HUES6 (cell line): ENCODE results near the gene SPRYD3.

Experiments
- H3K27ac ChIP-seq: 2 replicates; pipeline ENCODE4 v1.7.0; 2013; ENCODE audit warnings: low read depth, mild to moderate bottlenecking, low read length, inconsistent platforms
- H3K27me3 ChIP-seq: 2 replicates; pipeline ENCODE4 v1.6.1; 2013; ENCODE audit warnings: low read length; ENCODE audit not compliant: control insufficient read depth, insufficient read depth
- H3K36me3 ChIP-seq: 2 replicates; pipeline ENCODE4 v1.6.1; 2013; ENCODE audit warnings: low read length; ENCODE audit not compliant: control insufficient read depth, insufficient read depth
- H3K4me1 ChIP-seq: 2 replicates; pipeline ENCODE4 v1.6.1; 2013; ENCODE audit warnings: low read length; ENCODE audit not compliant: control insufficient read depth, insufficient read depth
- H3K4me3 ChIP-seq: 2 replicates; pipeline ENCODE4 v1.5.1; 2013; ENCODE audit warnings: low read depth, low read length
- H3K9ac ChIP-seq: one replicate; pipeline ENCODE4 v1.6.1; 2013; ENCODE audit warnings: mild to moderate bottlenecking, low read length
- H3K9me3 ChIP-seq: 2 replicates; pipeline ENCODE4 v1.6.1; 2013; ENCODE audit warnings: low read depth, low read length; ENCODE audit not compliant: control insufficient read depth, insufficient read depth

The SPRYD3 gene

GRCh38 chr12:53052419-53053217 lies 26.6 kb downstream of the SPRYD3 start:
- no peak overlapping the region for H3K4me3 ChIP-seq

GRCh38 chr12:53051881-53052412 lies 27.2 kb downstream of the SPRYD3 start:
- Histone ChIP-seq H3K4me3 (no peak overlapping the region), H3K36me3 (peaks cover 7% of the 10 kb centered on the region; the same call in 1 of the 2 replicates), H3K27me3 (no peaks in the 10 kb centered on the region), H3K4me1 (peaks cover 54% of the 10 kb centered on the region), H3K27ac (no peak overlapping the region), H3K9ac (no peak overlapping the region), H3K9me3 (no peaks in the 10 kb centered on the region)

More at GRCh38 chr12:53052419-53053217, 26.6 kb downstream of the SPRYD3 start:
- Histone ChIP-seq H3K27me3 (no peaks in the 10 kb centered on the region), H3K4me1 (peaks cover 53% of the 10 kb centered on the region), H3K36me3 (peaks cover 7% of the 10 kb centered on the region; the same call in 1 of the 2 replicates), H3K27ac (no peak overlapping the region), H3K9me3 (no peaks in the 10 kb centered on the region), H3K9ac (no peak overlapping the region)

GRCh38 chr12:53051058-53051880 lies 27.9 kb downstream of the SPRYD3 start:
- H3K4me3 ChIP-seq = no peak overlapping the region; the same call in 1 of the 2 replicates
- peaks cover 7% of the 10 kb centered on the region; the same call in 1 of the 2 replicates for H3K36me3 ChIP-seq
- H3K9ac ChIP-seq = no peak overlapping the region
- H3K27ac ChIP-seq = no peak overlapping the region
- H3K9me3 ChIP-seq = no peaks in the 10 kb centered on the region
- no peaks in the 10 kb centered on the region for H3K27me3 ChIP-seq
- H3K4me1 ChIP-seq = peaks cover 54% of the 10 kb centered on the region

GRCh38 chr12:53050426-53051057 lies 28.6 kb downstream of the SPRYD3 start:
- peaks cover 7% of the 10 kb centered on the region; the same call in 1 of the 2 replicates for H3K36me3 ChIP-seq
- peaks cover 61% of the 10 kb centered on the region for H3K4me1 ChIP-seq
- H3K4me3 ChIP-seq = peak overlapping the region; percentile 50
- no peaks in the 10 kb centered on the region for H3K9me3 ChIP-seq
- peaks cover 5% of the 10 kb centered on the region; the same call in 1 of the 2 replicates for H3K27me3 ChIP-seq
- H3K27ac ChIP-seq = no peak overlapping the region; the same call in 1 of the 2 replicates
- H3K9ac ChIP-seq = peak overlapping the region; percentile 39

- Histone ChIP-seq H3K27ac (no peak within 1 kb of the TSS; the same call in 1 of the 2 replicates), H3K36me3 (peaks cover 7% of the 10 kb centered on the region; the same call in 1 of the 2 replicates), H3K4me3 (peak within 1 kb of the TSS; percentile 50), H3K27me3 (peaks cover 13% of the 10 kb centered on the region), H3K4me1 (peaks cover 68% of the 10 kb centered on the region), H3K9me3 (no peaks in the 10 kb centered on the region), H3K9ac (peak within 1 kb of the TSS; percentile 39)
These were observed 29.4 kb downstream of the SPRYD3 start, which contains the start of gene TNS2 for GRCh38 chr12:53049571-53050318. TNS2 (plus strand) TSS chr12:53050065; CDS start chr12:53050186, 121 bp downstream.

GRCh38 chr12:53048780-53049401 lies 30.3 kb downstream of the SPRYD3 start:
- Histone ChIP-seq H3K27ac (no peak overlapping the region; the same call in 1 of the 2 replicates), H3K9me3 (no peaks in the 10 kb centered on the region), H3K4me3 (peak overlapping the region; percentile 50), H3K4me1 (peaks cover 73% of the 10 kb centered on the region), H3K36me3 (peaks cover 7% of the 10 kb centered on the region; the same call in 1 of the 2 replicates), H3K27me3 (peaks cover 20% of the 10 kb centered on the region), H3K9ac (peak overlapping the region; percentile 36)

- H3K36me3 ChIP-seq = peaks cover 7% of the 10 kb centered on the region; the same call in 1 of the 2 replicates
- H3K27ac ChIP-seq = no peak overlapping the region; the same call in 1 of the 2 replicates
- peak overlapping the region; percentile 36 for H3K9ac ChIP-seq
- H3K4me1 ChIP-seq = peaks cover 70% of the 10 kb centered on the region
- peak overlapping the region; percentile 50 for H3K4me3 ChIP-seq
- peaks cover 20% of the 10 kb centered on the region for H3K27me3 ChIP-seq
- H3K9me3 ChIP-seq = no peaks in the 10 kb centered on the region
These were observed 31.0 kb downstream of the SPRYD3 start for GRCh38 chr12:53048033-53048779.

GRCh38 chr12:53047221-53048032 lies 31.8 kb downstream of the SPRYD3 start:
- no peaks in the 10 kb centered on the region for H3K9me3 ChIP-seq
- peaks cover 69% of the 10 kb centered on the region for H3K4me1 ChIP-seq
- H3K27me3 ChIP-seq = peaks cover 20% of the 10 kb centered on the region
- no peak overlapping the region for H3K27ac ChIP-seq
- H3K4me3 ChIP-seq = peak overlapping the region; percentile 86
- H3K36me3 ChIP-seq = peaks cover 7% of the 10 kb centered on the region; the same call in 1 of the 2 replicates
- H3K9ac ChIP-seq = peak overlapping the region; percentile 36
